Natural killer cell (primary cell): ENCODE data around the gene MRGPRD. TPM values are rescaled to one million over a fixed set of nuclear protein-coding genes. Genes with fewer than 3 reads are reported as not detected.

ENCODE experiments used
- ATAC-seq, 3 donors: fragments of 150-1000 bp in 2 of 3; fragments of 200-7000 bp in 1 of 3; cut with Tn5 transposase; 1 replicate in 1 of 3; 2 replicates in 2 of 3; pipeline ENCODE4 v1.10.0; 2021; ENCODE audit warnings: mild to moderate bottlenecking in 2 of 3, moderate library complexity in 2 of 3
- DNase-seq, 2 donors: peaks; one replicate each; pipeline versions ENCODE4 v3.0.0 to v3.0.0-alpha.2; 2013 to 2021; ENCODE audit warnings: mixed read lengths in 1 of 2
- H3K27ac ChIP-seq: one replicate; pipeline ENCODE4 v1.5.1; 2013; ENCODE audit warnings: mild to moderate bottlenecking, low read length
- H3K27me3 ChIP-seq: one replicate; pipeline ENCODE4 v1.6.1; 2013; ENCODE audit warnings: low read length; ENCODE audit not compliant: control insufficient read depth, insufficient read depth
- H3K36me3 ChIP-seq: one replicate; pipeline ENCODE4 v1.6.1; 2013; ENCODE audit warnings: low read length; ENCODE audit not compliant: control insufficient read depth, insufficient read depth
- H3K4me1 ChIP-seq: one replicate; pipeline ENCODE4 v1.6.1; 2013; ENCODE audit warnings: low read length; ENCODE audit not compliant: control insufficient read depth, insufficient read depth
- H3K4me3 ChIP-seq: one replicate; pipeline ENCODE4 v1.5.1; 2013; ENCODE audit warnings: low read length
- H3K9me3 ChIP-seq: one replicate; pipeline ENCODE4 v1.6.1; 2013; ENCODE audit warnings: low read length; ENCODE audit not compliant: control insufficient read depth, insufficient read depth
- H3K27ac Mint-ChIP-seq, 2 donors: one replicate each; pipeline ENCODE4 v1.8.0; 2022; ENCODE audit warnings: mild to moderate bottlenecking in 2 of 2, mixed read lengths in 2 of 2, moderate library complexity in 1 of 2
- H3K27me3 Mint-ChIP-seq, 2 donors: one replicate each; pipeline ENCODE4 v1.8.0; 2022; ENCODE audit warnings: low read depth in 2 of 2, mixed read lengths in 2 of 2
- H3K36me3 Mint-ChIP-seq: one replicate; pipeline ENCODE4 v1.8.0; 2022; ENCODE audit warnings: mixed read lengths
- H3K4me1 Mint-ChIP-seq, 2 donors: one replicate each; pipeline ENCODE4 v1.8.0; 2022; ENCODE audit warnings: mixed read lengths in 2 of 2
- H3K4me3 Mint-ChIP-seq: one replicate; pipeline ENCODE4 v1.8.0; 2022; ENCODE audit warnings: mild to moderate bottlenecking, moderate library complexity, mixed read lengths
- H3K9me3 Mint-ChIP-seq, 2 donors: one replicate each; pipeline ENCODE4 v1.8.0; 2022; ENCODE audit warnings: mixed read lengths in 2 of 2
- WGBS: methylation state at CpG from one replicate; pipeline ENCODE4 v1.1.7; 2013; ENCODE audit warnings: missing lambda C conversion rate; ENCODE audit not compliant: insufficient coverage; 5-methylcytosine and 5-hydroxymethylcytosine counted together
- intact Hi-C: fragments of 100-400 bp; cut with micrococcal nuclease; formaldehyde crosslinking; loops from one replicate; pipeline ENCODE4 v1.14.2; 2022
- total RNA-seq, 4 donors: library from RNA; stranded (reverse); fragments of 120-200 nt in 1 of 4; gene quantifications; one replicate each; pipeline versions ENCODE4 v1.2.3 to v1.2.4, GENCODE V29; 2013 to 2022
- TF ChIP-seq, protein P1 (sequence below): fragments of 200-600 bp; IDR thresholded peaks from one replicate; pipeline ENCODE4 v1.8.0; 2022; ENCODE audit warnings: antibody characterized with exemption

Gene MRGPRD
- total RNA-seq, 3 donors from 2014 or later (not counting 1 experiment from before 2014, with no cell fraction given): not detected

DNA sequence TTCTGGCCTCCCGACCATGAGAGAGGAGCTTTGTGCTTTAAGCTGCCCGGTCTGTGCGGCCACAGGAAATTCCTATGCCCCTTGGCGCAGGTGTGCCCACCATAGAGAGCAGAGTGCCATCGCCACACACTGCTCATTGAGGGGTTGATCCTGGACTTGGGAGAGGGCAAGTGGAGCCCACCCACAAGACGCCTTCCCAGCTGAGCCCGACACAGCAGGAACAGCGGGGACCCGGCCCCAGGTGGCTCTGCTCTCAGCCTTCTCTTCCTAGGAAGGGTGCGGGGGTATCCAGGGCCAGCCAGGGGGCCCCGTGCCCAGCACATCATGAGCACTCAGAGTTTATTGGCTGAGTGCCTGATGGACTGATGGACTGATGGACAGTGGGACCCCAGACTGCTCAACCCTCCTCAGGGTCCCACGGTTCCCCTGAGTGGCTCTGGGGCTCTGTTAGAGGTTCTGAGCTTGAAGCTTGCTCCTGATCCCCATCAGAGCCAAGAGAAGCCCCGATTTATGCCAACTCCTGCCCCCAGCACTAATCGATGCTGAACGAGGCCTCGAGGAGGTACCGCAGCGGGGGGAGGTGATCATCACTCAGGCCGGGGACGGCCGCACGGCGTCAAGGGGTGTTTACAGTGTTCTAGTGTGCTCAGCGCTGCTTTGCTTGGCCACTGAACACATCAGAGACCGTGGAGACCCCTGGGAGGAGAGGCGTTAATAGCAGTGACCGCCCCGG lies 13.5 kb upstream of the MRGPRD start:
- Mint-ChIP-seq H3K27me3 (peaks cover 14 to 15% of the 10 kb centered on the region in 2 donors), H3K27ac (no peak overlapping the region), H3K36me3 (no peaks in the 10 kb centered on the region), H3K4me1 (peaks cover 16% of the 10 kb centered on the region in 2 donors), H3K9me3 (no peaks in the 10 kb centered on the region), H3K4me3 (no peak overlapping the region)
- intact Hi-C loops: no loop called here
- Histone ChIP-seq H3K9me3 (no peaks in the 10 kb centered on the region), H3K4me3 (no peak overlapping the region), H3K4me1 (peaks cover 16% of the 10 kb centered on the region), H3K27ac (no peak overlapping the region), H3K36me3 (no peaks in the 10 kb centered on the region), H3K27me3 (peaks cover 3% of the 10 kb centered on the region)
- WGBS: 87% methylated on average over 28 of the region's 28 CpGs
- ATAC-seq (no peak), DNase-seq (no peak)
- TF ChIP-seq, protein P1, sequence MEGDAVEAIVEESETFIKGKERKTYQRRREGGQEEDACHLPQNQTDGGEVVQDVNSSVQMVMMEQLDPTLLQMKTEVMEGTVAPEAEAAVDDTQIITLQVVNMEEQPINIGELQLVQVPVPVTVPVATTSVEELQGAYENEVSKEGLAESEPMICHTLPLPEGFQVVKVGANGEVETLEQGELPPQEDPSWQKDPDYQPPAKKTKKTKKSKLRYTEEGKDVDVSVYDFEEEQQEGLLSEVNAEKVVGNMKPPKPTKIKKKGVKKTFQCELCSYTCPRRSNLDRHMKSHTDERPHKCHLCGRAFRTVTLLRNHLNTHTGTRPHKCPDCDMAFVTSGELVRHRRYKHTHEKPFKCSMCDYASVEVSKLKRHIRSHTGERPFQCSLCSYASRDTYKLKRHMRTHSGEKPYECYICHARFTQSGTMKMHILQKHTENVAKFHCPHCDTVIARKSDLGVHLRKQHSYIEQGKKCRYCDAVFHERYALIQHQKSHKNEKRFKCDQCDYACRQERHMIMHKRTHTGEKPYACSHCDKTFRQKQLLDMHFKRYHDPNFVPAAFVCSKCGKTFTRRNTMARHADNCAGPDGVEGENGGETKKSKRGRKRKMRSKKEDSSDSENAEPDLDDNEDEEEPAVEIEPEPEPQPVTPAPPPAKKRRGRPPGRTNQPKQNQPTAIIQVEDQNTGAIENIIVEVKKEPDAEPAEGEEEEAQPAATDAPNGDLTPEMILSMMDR: no peak

DNA sequence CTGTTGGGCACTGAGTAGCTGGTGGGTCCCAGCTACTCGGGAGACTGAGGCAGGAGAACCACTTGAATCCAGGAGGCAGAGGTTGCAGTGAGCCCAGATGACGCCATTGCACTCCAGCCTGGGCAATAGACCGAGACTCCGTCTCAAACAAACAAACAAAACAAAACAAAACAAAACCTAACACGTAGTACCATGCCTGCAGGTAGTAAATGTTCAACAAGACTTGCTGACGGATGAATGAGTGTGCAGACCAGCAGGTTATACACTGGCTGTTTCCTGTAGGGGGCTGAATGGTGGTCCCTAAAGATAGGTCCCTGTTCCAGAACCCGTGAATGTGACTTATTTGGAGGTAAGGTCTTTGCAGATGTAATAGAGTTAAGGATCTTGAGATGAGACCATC lies 12.8 kb upstream of the MRGPRD start:
- Histone ChIP-seq H3K9me3 (no peaks in the 10 kb centered on the region), H3K4me1 (peaks cover 9% of the 10 kb centered on the region), H3K4me3 (no peak overlapping the region), H3K36me3 (no peaks in the 10 kb centered on the region), H3K27me3 (peaks cover 3% of the 10 kb centered on the region), H3K27ac (no peak overlapping the region)
- ATAC-seq: no peak
- WGBS: 84% methylated on average over 7 of the region's 7 CpGs
- Mint-ChIP-seq H3K4me3 (no peak overlapping the region), H3K36me3 (no peaks in the 10 kb centered on the region), H3K9me3 (no peaks in the 10 kb centered on the region), H3K27ac (no peak overlapping the region), H3K4me1 (peaks cover 8% of the 10 kb centered on the region in 2 donors), H3K27me3 (peaks cover 14 to 22% of the 10 kb centered on the region in 2 donors)
- intact Hi-C loops: no loop called here
- TF ChIP-seq, protein P1: no peak
- DNase-seq: no peak

DNA sequence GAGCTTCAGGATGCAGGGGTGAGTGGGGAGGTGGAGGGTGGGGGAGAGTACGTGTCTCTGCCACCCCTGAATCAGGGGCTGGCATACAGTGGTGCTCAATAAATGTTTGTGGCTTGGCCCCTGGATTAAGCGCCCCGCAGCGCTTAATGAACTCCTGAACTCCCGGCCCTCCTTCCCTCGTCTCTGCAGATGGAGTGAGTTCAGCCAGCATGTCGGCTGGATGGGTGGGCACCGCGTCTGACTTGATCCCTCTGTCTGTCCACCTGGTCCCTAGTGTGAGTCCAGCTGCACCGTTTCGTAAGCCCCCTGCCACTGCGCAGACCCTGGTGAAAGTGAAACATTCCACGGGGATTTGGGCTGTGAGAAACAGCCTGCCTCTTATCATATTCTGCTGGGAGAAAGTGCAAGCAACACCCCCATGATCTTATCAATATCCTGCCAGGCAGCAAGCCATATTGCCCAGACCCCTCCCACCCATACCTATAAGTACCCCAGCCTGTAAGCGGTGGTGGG lies 12.0 kb upstream of the MRGPRD start:
- Mint-ChIP-seq H3K4me3 (no peak overlapping the region), H3K9me3 (no peaks in the 10 kb centered on the region), H3K27me3 (peaks cover 14 to 27% of the 10 kb centered on the region in 2 donors), H3K36me3 (no peaks in the 10 kb centered on the region), H3K4me1 (peaks cover under 1% of the 10 kb centered on the region in 2 donors), H3K27ac (no peak overlapping the region)
- intact Hi-C loops: no loop called here
- no peaks in the 10 kb centered on the region for H3K9me3 ChIP-seq
- peaks cover 1% of the 10 kb centered on the region for H3K4me1 ChIP-seq
- TF ChIP-seq, protein P1: no peak
- ATAC-seq: no peak
- H3K27ac ChIP-seq: no peak overlapping the region
- peaks cover 3% of the 10 kb centered on the region for H3K27me3 ChIP-seq
- WGBS: 64% methylated on average over 14 of the region's 14 CpGs
- H3K4me3 ChIP-seq: no peak overlapping the region
- no peaks in the 10 kb centered on the region for H3K36me3 ChIP-seq
- DNase-seq: no peak
